GM19455 (cell line): Measurements from ENCODE around the gene TMTC2.
"Not testable (repeated sequence)": the region's sequence is repeated elsewhere in the genome, so short reads cannot be mapped to it uniquely, and the experiment has no call there.

Experiments
- ATAC-seq: cut with Tn5 transposase; IDR thresholded peaks from one replicate; pipeline ENCODE4 v1.9.1; 2021; ENCODE audit not compliant: unreplicated experiment

The TMTC2 gene

GRCh38 chr12:82838131-82838551 is 151.4 kb downstream of the TMTC2 start:
- no peak for ATAC-seq

- no peak for ATAC-seq
Observed at GRCh38 chr12:82838827-82839226, 152.1 kb downstream of the TMTC2 start.

GRCh38 chr12:82839796-82840195 is 153.1 kb downstream of the TMTC2 start:
- no peak for ATAC-seq

- no peak for ATAC-seq
Observed at GRCh38 chr12:82841487-82841904, 154.8 kb downstream of the TMTC2 start.

GRCh38 chr12:82842480-82842879 is 155.8 kb downstream of the TMTC2 start:
- ATAC-seq, result no peak

GRCh38 chr12:82845076-82845475 is 158.4 kb downstream of the TMTC2 start:
- not testable (repeated sequence) for ATAC-seq

- ATAC-seq, result no peak
Observed at GRCh38 chr12:82848845-82849244, 162.1 kb downstream of the TMTC2 start.

GRCh38 chr12:82852529-82852928 is 165.8 kb downstream of the TMTC2 start:
- ATAC-seq, result no peak

- ATAC-seq, result no peak
Observed at GRCh38 chr12:82855872-82856271, 169.2 kb downstream of the TMTC2 start.

GRCh38 chr12:82857276-82857675 is 170.6 kb downstream of the TMTC2 start:
- no peak for ATAC-seq

- no peak for ATAC-seq
Observed at GRCh38 chr12:82857911-82858533, 171.3 kb downstream of the TMTC2 start.

- ATAC-seq, result no peak
Observed at GRCh38 chr12:82858534-82858917, 171.8 kb downstream of the TMTC2 start.

- no peak for ATAC-seq
Observed at GRCh38 chr12:82862069-82862841, 175.5 kb downstream of the TMTC2 start.

- ATAC-seq, result no peak
Observed at GRCh38 chr12:82862876-82863649, 176.4 kb downstream of the TMTC2 start.

- no peak for ATAC-seq
Observed at GRCh38 chr12:82866227-82866775, 179.6 kb downstream of the TMTC2 start.

- no peak for ATAC-seq
Observed at GRCh38 chr12:82866946-82867345, 180.2 kb downstream of the TMTC2 start.

- no peak for ATAC-seq
Observed at GRCh38 chr12:82867762-82868500, 181.2 kb downstream of the TMTC2 start.

GRCh38 chr12:82870771-82871377 is 184.2 kb downstream of the TMTC2 start:
- ATAC-seq, result no peak

GRCh38 chr12:82872088-82872487 is 185.4 kb downstream of the TMTC2 start:
- ATAC-seq, result no peak

GRCh38 chr12:82873309-82873708 is 186.6 kb downstream of the TMTC2 start:
- no peak for ATAC-seq
